IMR-90 (cell line): ENCODE data around the gene SUV39H1. TPM values are rescaled to one million over a fixed set of nuclear protein-coding genes. Genes with fewer than 3 reads are reported as not detected.

Experiments used
- ATAC-seq: fragments of 200-7000 bp; cut with Tn5 transposase; 2 replicates; pipeline ENCODE4 v1.9.1; 2020; ENCODE audit warnings: low read depth, mild to moderate bottlenecking, moderate library complexity
- BruUV-seq: library from RNA; stranded (reverse); fragments of 400-500 nt; replicated peaks from 2 replicates; lab custom pipeline; 2021; lab: Mats Ljungman, UMichigan
- CTCF ChIA-PET: fragments of 300-600 bp; formaldehyde crosslinking; extraction: SDS; loops from one replicate; lab custom pipeline; 2021; ENCODE audit warnings: antibody characterized with exemption; lab: Yijun Ruan, JAX
- POLR2A ChIA-PET: fragments of 300-600 bp; sonication (Branson Sonifier 250); formaldehyde crosslinking; loops from one replicate; lab custom pipeline; 2022; ENCODE audit warnings: antibody characterized with exemption; ENCODE audit not compliant: unreplicated experiment; lab: Charles Lee
- DNase-seq: peaks from one replicate; pipeline ENCODE4 v3.0.0; 2013
- H2AFZ ChIP-seq: replicated peaks from 2 replicates; pipeline ENCODE3; 2013; ENCODE audit warnings: low read length, mild to moderate bottlenecking; ENCODE audit not compliant: poor library complexity
- H2AK5ac ChIP-seq: 2 replicates; pipeline ENCODE4 v1.6.1; 2013; ENCODE audit warnings: low read depth, low read length, inconsistent platforms
- H2AK9ac ChIP-seq: replicated peaks from 2 replicates; pipeline ENCODE3; 2013; ENCODE audit warnings: mild to moderate bottlenecking, low read depth, low read length, moderate library complexity; ENCODE audit not compliant: poor library complexity
- H2BK120ac ChIP-seq: 2 replicates; pipeline ENCODE4 v1.6.1; 2013; ENCODE audit warnings: low read depth, low read length, inconsistent platforms
- H2BK15ac ChIP-seq: 3 replicates; pipeline ENCODE4 v1.6.1; 2013; ENCODE audit warnings: low read depth, low read length, inconsistent platforms
- H2BK20ac ChIP-seq: 2 replicates; pipeline ENCODE4 v1.6.1; 2013; ENCODE audit warnings: low read depth, mild to moderate bottlenecking, inconsistent platforms, low read length, moderate library complexity
- H2BK5ac ChIP-seq: 2 replicates; pipeline ENCODE4 v1.6.1; 2013; ENCODE audit warnings: mild to moderate bottlenecking, low read depth, low read length, inconsistent platforms; ENCODE audit not compliant: poor library complexity, severe bottlenecking
- H3K14ac ChIP-seq: replicated peaks from 2 replicates; pipeline ENCODE4 v1.6.1; 2013; ENCODE audit warnings: low read depth, low read length, inconsistent platforms
- H3K18ac ChIP-seq: 2 replicates; pipeline ENCODE4 v1.6.1; 2013; ENCODE audit warnings: low read depth, low read length, control low read depth
- H3K23ac ChIP-seq: 2 replicates; pipeline ENCODE4 v1.6.1; 2013; ENCODE audit warnings: low read depth, low read length, inconsistent platforms
- H3K27ac ChIP-seq: 2 replicates; pipeline ENCODE4 v1.5.1; 2013; ENCODE audit warnings: mild to moderate bottlenecking, control low read depth, low read length; ENCODE audit not compliant: insufficient read depth
- H3K27me3 ChIP-seq: 2 replicates; pipeline ENCODE4 v1.6.1; 2013; ENCODE audit warnings: low read length; ENCODE audit not compliant: control insufficient read depth, insufficient read depth
- H3K36me3 ChIP-seq: 2 replicates; pipeline ENCODE4 v1.6.1; 2013; ENCODE audit warnings: low read length, mixed read lengths; ENCODE audit not compliant: control insufficient read depth, insufficient read depth
- H3K4ac ChIP-seq: 2 replicates; pipeline ENCODE4 v1.6.1; 2013; ENCODE audit warnings: low read depth, low read length, inconsistent platforms
- H3K4me1 ChIP-seq: 2 replicates; pipeline ENCODE4 v1.6.1; 2013; ENCODE audit warnings: low read length, mixed read lengths; ENCODE audit not compliant: control insufficient read depth, insufficient read depth
- H3K4me2 ChIP-seq: 2 replicates; pipeline ENCODE4 v1.6.1; 2013; ENCODE audit warnings: low read depth, mild to moderate bottlenecking, control low read depth, low read length, moderate library complexity
- H3K4me3 ChIP-seq: 2 replicates; pipeline ENCODE4 v1.5.1; 2013; ENCODE audit warnings: low read depth, mild to moderate bottlenecking, control low read depth, low read length, moderate library complexity; ENCODE audit not compliant: insufficient read depth
- H3K56ac ChIP-seq: 2 replicates; pipeline ENCODE4 v1.6.1; 2013; ENCODE audit warnings: low read length, inconsistent platforms; ENCODE audit not compliant: insufficient read depth; ENCODE audit errors: extremely low read depth
- H3K79me1 ChIP-seq, 2 experiments: 2 replicates each; pipeline ENCODE4 v1.6.1; 2013; ENCODE audit warnings: low read length in 2 of 2, inconsistent platforms in 1 of 2, low read depth in 1 of 2
- H3K9ac ChIP-seq: 2 replicates; pipeline ENCODE4 v1.6.1; 2013; ENCODE audit warnings: low read depth, low read length, control low read depth
- H3K9me1 ChIP-seq: 2 replicates; pipeline ENCODE4 v1.6.1; 2013; ENCODE audit warnings: low read length, inconsistent platforms; ENCODE audit not compliant: insufficient read depth
- H3K9me3 ChIP-seq: 2 replicates; pipeline ENCODE4 v1.6.1; 2013; ENCODE audit warnings: low read length; ENCODE audit not compliant: control insufficient read depth, insufficient read depth
- H4K20me1 ChIP-seq: 2 replicates; pipeline ENCODE4 v1.6.1; 2013; ENCODE audit warnings: low read length, inconsistent platforms; ENCODE audit not compliant: insufficient read depth
- H4K5ac ChIP-seq: 2 replicates; pipeline ENCODE4 v1.6.1; 2013; ENCODE audit warnings: mild to moderate bottlenecking, low read depth, low read length, control low read depth
- H4K8ac ChIP-seq, 2 experiments: 2 replicates each; pipeline ENCODE4 v1.6.1; 2013; ENCODE audit warnings: low read depth in 2 of 2, low read length in 2 of 2, control low read depth in 1 of 2, inconsistent platforms in 1 of 2
- H4K91ac ChIP-seq: 2 replicates; pipeline ENCODE4 v1.6.1; 2013; ENCODE audit warnings: low read depth, low read length, inconsistent platforms; ENCODE audit not compliant: insufficient read depth
- CEBPB ChIP-seq: IDR thresholded peaks from 2 replicates; pipeline ENCODE4 v1.6.1; 2012; ENCODE audit warnings: low read depth, low read length, improper control_type of control experiment
- CHD1 ChIP-seq: IDR thresholded peaks from 2 replicates; pipeline ENCODE4 v1.6.1; 2012; ENCODE audit warnings: low read depth, low read length, improper control_type of control experiment
- CTCF ChIP-seq: conservative IDR thresholded peaks from 2 replicates; pipeline ENCODE4 v1.5.1; 2012; ENCODE audit warnings: mild to moderate bottlenecking, low read depth, low read length, improper control_type of control experiment
- MAFK ChIP-seq: IDR thresholded peaks from 2 replicates; pipeline ENCODE4 v1.6.1; 2012; ENCODE audit warnings: low read depth, low read length, improper control_type of control experiment
- MAZ ChIP-seq: IDR thresholded peaks from 2 replicates; pipeline ENCODE4 v1.6.1; 2012; ENCODE audit warnings: low read depth, mild to moderate bottlenecking, low read length, improper control_type of control experiment, moderate library complexity, borderline replicate concordance
- NFE2L2 ChIP-seq: fragments of 150-350 bp; IDR thresholded peaks from 2 replicates; pipeline ENCODE4 v1.6.1; 2016; ENCODE audit warnings: low read depth, mild to moderate bottlenecking, low read length
- POLR2A ChIP-seq: IDR thresholded peaks from 2 replicates; pipeline ENCODE4 v1.6.1; 2012; ENCODE audit warnings: mild to moderate bottlenecking, low read depth, low read length
- RCOR1 ChIP-seq: IDR thresholded peaks from 2 replicates; pipeline ENCODE4 v1.6.1; 2012; ENCODE audit warnings: mild to moderate bottlenecking, low read length, improper control_type of control experiment; ENCODE audit not compliant: insufficient replicate concordance
- RFX5 ChIP-seq: IDR thresholded peaks from 2 replicates; pipeline ENCODE4 v1.8.0; 2012; ENCODE audit warnings: low read depth, mild to moderate bottlenecking, low read length, moderate library complexity
- SMC3 ChIP-seq: fragments of 150-350 bp; IDR thresholded peaks from 2 replicates; pipeline ENCODE4 v1.6.1; 2016; ENCODE audit warnings: low read depth, mild to moderate bottlenecking, antibody characterized with exemption, low read length, moderate library complexity
- WGBS, 2 experiments: methylation state at CpG; one replicate each; pipeline versions ENCODE4 v1.1.5 to v1.1.7; 2013; ENCODE audit warnings: missing lambda C conversion rate in 2 of 2; ENCODE audit not compliant: insufficient read length in 1 of 2; ENCODE audit errors: extremely low coverage in 2 of 2; 5-methylcytosine and 5-hydroxymethylcytosine counted together
- dilution Hi-C: fragments of 300-500 bp; cut with HindIII; formaldehyde crosslinking; loops from one replicate; pipeline ENCODE4 v1.14.3; 2018; ENCODE audit warnings: low sequenced_read_pairs; ENCODE audit not compliant: unreplicated experiment
- in situ Hi-C: fragments of 300-500 bp; cut with MboI; formaldehyde crosslinking; loops from 3 replicates; pipeline ENCODE4 v1.14.3; 2019; ENCODE audit warnings: low sequenced_read_pairs, inconsistent platforms, mixed read lengths
- intact Hi-C: fragments of 100-400 bp; cut with micrococcal nuclease; formaldehyde crosslinking; loops from 2 replicates; pipeline ENCODE4 v1.10.0; 2022
- polyA plus RNA-seq, 3 experiments: library from polyadenylated mRNA; depleted of rRNA; stranded (reverse); fragments of >200 nt; gene quantifications; 2 replicates each; pipeline ENCODE4 v1.2.3, GENCODE V29; 2012; ENCODE audit warnings: low replicate concordance in 1 of 3
- total RNA-seq: library from RNA; depleted of rRNA; stranded (reverse); fragments of >200 nt; gene quantifications from 2 replicates; pipeline ENCODE4 v1.2.3, GENCODE V29; 2012
- TF ChIP-seq, protein P1 (sequence below): fragments of 150-350 bp; IDR thresholded peaks from 2 replicates; pipeline ENCODE4 v1.6.1; 2017; ENCODE audit warnings: mild to moderate bottlenecking, antibody characterized with exemption, low read length, low read depth
- TF ChIP-seq, protein P2 (sequence below): fragments of 150-350 bp; IDR thresholded peaks from 2 replicates; pipeline ENCODE4 v1.6.1; 2016; ENCODE audit warnings: low read depth, mild to moderate bottlenecking, low read length, moderate library complexity, borderline replicate concordance

Gene SUV39H1
- total and polyA plus RNA-seq, 2 of the 4 experiments (the other 2 are of a cell fraction): 6.6 to 8.6 TPM

DNA sequence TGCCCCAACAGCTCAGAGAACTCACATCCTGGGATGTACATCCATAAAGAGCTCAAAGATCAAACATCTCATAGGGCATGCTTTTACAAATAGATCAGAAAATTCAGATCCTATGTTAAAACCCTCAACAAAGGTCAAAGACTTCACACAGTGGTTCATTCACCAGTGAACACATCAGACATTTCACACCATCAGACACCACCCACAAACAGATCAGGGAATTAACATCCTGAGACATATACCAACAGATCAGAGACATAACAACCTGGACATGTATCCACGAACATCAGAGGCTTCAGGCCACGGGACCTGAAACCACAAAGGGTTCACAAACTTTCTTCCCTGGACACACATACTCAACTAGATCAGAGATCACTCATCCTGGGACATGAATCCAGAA lies 23.4 kb downstream of the SUV39H1 start:
- TF ChIP-seq MAFK (no peak), CEBPB (no peak), RCOR1 (no peak), MAZ (no peak), SMC3 (no peak), CTCF (no peak), RFX5 (no peak), POLR2A (no peak), CHD1 (no peak), NFE2L2 (no peak)
- TF ChIP-seq, protein P1, sequence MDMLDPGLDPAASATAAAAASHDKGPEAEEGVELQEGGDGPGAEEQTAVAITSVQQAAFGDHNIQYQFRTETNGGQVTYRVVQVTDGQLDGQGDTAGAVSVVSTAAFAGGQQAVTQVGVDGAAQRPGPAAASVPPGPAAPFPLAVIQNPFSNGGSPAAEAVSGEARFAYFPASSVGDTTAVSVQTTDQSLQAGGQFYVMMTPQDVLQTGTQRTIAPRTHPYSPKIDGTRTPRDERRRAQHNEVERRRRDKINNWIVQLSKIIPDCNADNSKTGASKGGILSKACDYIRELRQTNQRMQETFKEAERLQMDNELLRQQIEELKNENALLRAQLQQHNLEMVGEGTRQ: no peak
- TF ChIP-seq, protein P2, sequence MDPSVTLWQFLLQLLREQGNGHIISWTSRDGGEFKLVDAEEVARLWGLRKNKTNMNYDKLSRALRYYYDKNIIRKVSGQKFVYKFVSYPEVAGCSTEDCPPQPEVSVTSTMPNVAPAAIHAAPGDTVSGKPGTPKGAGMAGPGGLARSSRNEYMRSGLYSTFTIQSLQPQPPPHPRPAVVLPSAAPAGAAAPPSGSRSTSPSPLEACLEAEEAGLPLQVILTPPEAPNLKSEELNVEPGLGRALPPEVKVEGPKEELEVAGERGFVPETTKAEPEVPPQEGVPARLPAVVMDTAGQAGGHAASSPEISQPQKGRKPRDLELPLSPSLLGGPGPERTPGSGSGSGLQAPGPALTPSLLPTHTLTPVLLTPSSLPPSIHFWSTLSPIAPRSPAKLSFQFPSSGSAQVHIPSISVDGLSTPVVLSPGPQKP: no peak
- in situ Hi-C loops (no loop called here), dilution Hi-C loops (no loop called here), intact Hi-C loops (no loop called here)
- Histone ChIP-seq H2BK5ac (no peak overlapping the region), H3K18ac (no peak overlapping the region), H4K91ac (no peak overlapping the region), H3K56ac (no peak overlapping the region), H3K4me2 (no peak overlapping the region), H4K5ac (no peak overlapping the region), H2BK20ac (no peak overlapping the region), H2BK120ac (no peak overlapping the region), H2AK5ac (no peak overlapping the region), H2AFZ (no peak overlapping the region), H3K79me1 (no peaks in the 10 kb centered on the region), H4K20me1 (no peaks in the 10 kb centered on the region), H3K9me3 (no peaks in the 10 kb centered on the region), H3K36me3 (no peaks in the 10 kb centered on the region), H3K14ac (no peak overlapping the region), H3K4me1 (no peaks in the 10 kb centered on the region), H4K8ac (no peak overlapping the region), H3K27me3 (peaks cover 5% of the 10 kb centered on the region; the same call in 1 of the 2 replicates), H2BK15ac (no peak overlapping the region), H3K4ac (no peak overlapping the region), H3K4me3 (no peak overlapping the region), H3K9ac (no peak overlapping the region), H2AK9ac (no peak overlapping the region), H3K27ac (no peak overlapping the region), H3K9me1 (no peaks in the 10 kb centered on the region), H3K23ac (no peak overlapping the region)
- CTCF ChIA-PET: no interaction called here
- no CpG with 5 or more reads among the region's 2 CpGs for WGBS, 2 experiments
- POLR2A ChIA-PET: no interaction called here
- BruUV-seq: no TSS peak
- DNase-seq (no peak), ATAC-seq (no peak)
